Skeletal muscle satellite cell (primary cell): Measurements from ENCODE around the gene FBRS.

Source experiments
- H3K27me3 ChIP-seq: 2 replicates; pipeline ENCODE4 v1.7.0; 2013; ENCODE audit warnings: low read length; ENCODE audit not compliant: control insufficient read depth, insufficient read depth
- H3K36me3 ChIP-seq: 2 replicates; pipeline ENCODE4 v1.7.0; 2013; ENCODE audit warnings: mild to moderate bottlenecking, control low read depth, low read length; ENCODE audit not compliant: insufficient read depth
- H3K4me1 ChIP-seq: 2 replicates; pipeline ENCODE4 v1.7.0; 2013; ENCODE audit warnings: low read length; ENCODE audit not compliant: control insufficient read depth, insufficient read depth
- H3K4me2 ChIP-seq: 2 replicates; pipeline ENCODE4 v1.7.0; 2013; ENCODE audit warnings: mild to moderate bottlenecking, low read length
- H3K4me3 ChIP-seq: 2 replicates; pipeline ENCODE4 v1.7.0; 2013; ENCODE audit warnings: low read length
- H3K9ac ChIP-seq: 2 replicates; pipeline ENCODE4 v1.7.0; 2013; ENCODE audit warnings: mild to moderate bottlenecking, low read depth, low read length, moderate library complexity
- H3K9me3 ChIP-seq: replicated peaks from 2 replicates; pipeline ENCODE4 v1.7.0; 2013; ENCODE audit warnings: mild to moderate bottlenecking, control low read depth, low read length

The FBRS gene

DNA sequence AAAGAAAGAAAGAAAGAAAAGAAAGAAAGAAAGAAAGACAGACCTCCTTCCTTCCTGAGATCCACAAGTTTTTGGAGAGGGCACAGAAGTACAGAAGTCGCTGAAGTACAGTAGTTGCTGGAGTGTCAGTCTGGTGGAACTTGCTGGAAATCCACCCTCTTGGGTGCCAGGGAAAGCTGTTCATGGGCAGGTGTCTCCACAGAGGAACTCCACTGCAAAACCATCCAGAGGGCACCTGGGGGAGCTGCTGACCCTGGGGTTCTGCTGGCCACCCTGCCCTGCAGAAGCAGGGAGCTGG lies 11.0 kb upstream of the FBRS start:
- Histone ChIP-seq H3K36me3 (peaks cover under 1% of the 10 kb centered on the region), H3K9ac (no peak overlapping the region), H3K4me1 (peaks cover 10% of the 10 kb centered on the region), H3K9me3 (no peaks in the 10 kb centered on the region), H3K4me2 (no peak overlapping the region), H3K4me3 (no peak overlapping the region), H3K27me3 (no peaks in the 10 kb centered on the region)

DNA sequence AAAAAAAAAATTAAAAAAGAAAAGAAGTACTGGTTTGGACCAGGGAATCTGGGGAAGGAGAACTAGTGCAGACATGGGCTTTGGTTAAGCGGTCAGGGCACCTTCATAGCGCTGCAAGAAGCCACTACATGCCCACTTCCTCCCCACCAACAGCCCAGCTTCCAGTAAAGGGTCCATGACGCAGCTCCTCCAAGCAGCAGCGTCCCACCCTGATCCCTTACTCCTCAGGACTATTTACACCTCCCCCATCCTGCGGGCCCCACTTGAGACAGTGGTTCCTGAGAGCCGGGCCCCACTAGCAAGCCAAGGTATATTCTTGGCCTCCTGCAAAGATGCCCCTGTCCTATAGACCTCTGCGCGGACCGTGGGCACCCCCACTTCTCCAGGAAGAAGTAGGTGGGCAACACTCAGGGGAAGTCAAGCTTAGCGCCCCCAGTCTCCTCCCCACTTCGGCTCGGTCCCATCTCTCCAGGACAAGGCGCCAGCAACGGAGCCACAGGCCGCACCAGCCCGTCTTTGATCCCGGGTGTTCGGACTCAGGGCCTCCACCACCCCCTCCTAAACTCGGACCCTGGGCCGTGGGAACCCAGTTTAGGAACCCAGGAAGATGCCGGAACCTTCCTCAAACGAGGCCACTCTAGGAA lies 8.4 kb upstream of the FBRS start:
- Histone ChIP-seq H3K9me3 (no peaks in the 10 kb centered on the region), H3K4me1 (peaks cover 15% of the 10 kb centered on the region), H3K27me3 (no peaks in the 10 kb centered on the region), H3K4me3 (peak overlapping the region; percentile 93), H3K36me3 (peaks cover 17% of the 10 kb centered on the region), H3K9ac (peak overlapping the region; percentile 62), H3K4me2 (peak overlapping the region; percentile 78)

DNA sequence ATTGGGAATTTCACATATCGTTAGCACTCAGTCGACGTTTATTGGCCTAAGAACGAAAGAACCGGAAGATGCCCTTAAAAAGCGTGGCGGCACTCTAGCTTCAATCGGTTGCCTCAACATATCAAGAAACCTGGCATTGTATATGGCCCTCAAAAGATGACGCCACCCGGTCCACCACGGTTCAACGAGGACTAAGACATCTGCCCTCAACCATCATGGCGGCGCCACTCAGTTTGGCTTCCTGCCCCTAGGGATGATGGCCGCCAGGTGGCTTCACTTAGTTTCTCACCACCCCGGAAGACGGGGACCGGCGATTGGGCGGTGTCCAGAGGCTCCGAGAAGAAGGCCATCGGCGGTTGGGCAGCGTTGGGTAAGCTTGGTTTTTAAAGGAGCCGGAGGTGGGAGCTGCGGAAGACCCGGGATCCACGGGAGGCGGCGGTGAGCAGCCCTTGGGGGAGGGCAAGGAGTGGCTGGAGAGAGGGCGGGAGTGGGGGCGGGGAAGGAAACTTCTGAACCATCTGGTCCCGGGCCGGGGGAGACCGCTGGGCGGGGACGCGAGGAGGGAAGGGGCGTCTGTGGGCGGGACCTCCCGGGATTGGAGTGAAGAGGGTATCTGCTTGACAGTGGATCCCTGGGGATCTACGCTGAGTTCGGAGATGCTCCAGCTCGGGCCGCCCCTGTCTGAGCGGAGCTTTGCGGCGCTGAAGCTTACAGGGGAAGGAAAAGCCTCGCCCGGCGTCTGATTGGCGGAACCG lies 7.7 kb upstream of the FBRS start, which contains the start of gene PRR14:
Gene PRR14, plus strand, starts transcription at position 592 of the 755 bp plus-strand sequence. CDS start 686 bp downstream, outside the sequence.
- Histone ChIP-seq H3K4me1 (peaks cover 15% of the 10 kb centered on the region), H3K9me3 (no peaks in the 10 kb centered on the region), H3K9ac (peak within 1 kb of the TSS; percentile 90), H3K4me3 (peak within 1 kb of the TSS; percentile 93), H3K36me3 (peaks cover 24% of the 10 kb centered on the region), H3K4me2 (peak within 1 kb of the TSS; percentile 96), H3K27me3 (no peaks in the 10 kb centered on the region)

DNA sequence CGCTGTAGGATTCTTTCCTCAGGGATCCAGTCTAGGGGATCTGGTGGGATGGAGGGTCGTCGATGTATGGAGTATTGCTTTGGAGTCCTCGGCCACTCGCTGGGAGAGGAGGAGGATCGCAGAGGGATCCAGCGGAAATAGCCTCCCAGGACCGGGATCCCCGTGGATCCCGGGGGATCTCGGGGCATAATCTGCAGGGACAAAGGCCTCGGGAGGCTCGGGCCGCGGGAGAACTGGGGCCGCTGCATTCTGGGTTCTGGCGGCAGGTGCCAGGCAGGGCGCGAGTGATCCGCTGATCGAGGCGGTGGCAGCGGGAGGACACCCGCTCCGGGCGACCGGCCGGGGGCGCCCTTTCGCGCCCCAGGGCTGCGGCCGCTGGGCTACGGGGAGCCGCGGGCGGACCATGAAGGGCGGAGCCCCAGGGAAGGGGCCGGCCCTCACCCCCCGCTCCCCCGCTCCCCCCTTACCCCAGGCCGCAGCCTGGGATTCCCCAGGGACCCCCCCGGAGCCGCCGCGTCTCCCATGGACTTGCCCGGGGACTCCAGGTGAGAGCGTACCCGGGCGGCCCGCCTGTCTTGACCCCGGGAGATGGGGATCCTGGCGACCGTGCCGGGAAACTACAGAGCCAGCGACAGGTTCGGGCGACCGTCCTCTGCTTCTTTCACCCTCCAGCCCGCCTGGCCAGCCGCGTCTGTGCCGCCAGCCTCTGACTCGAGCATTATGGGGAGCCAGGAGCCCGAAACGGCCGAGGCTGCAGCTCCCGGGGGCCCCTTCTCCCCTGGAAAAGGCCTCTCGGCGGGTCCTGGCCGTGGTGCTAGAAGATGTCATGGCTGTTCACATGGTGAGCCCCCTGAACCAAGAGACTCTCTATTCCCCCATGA lies 6.9 kb upstream of the FBRS start:
- H3K9me3 ChIP-seq = no peaks in the 10 kb centered on the region
- H3K4me3 ChIP-seq = peak overlapping the region; percentile 93
- H3K4me2 ChIP-seq = peak overlapping the region; percentile 96
- H3K27me3 ChIP-seq = no peaks in the 10 kb centered on the region
- peaks cover 15% of the 10 kb centered on the region for H3K4me1 ChIP-seq
- H3K9ac ChIP-seq = peak overlapping the region; percentile 90
- H3K36me3 ChIP-seq = peaks cover 32% of the 10 kb centered on the region

DNA sequence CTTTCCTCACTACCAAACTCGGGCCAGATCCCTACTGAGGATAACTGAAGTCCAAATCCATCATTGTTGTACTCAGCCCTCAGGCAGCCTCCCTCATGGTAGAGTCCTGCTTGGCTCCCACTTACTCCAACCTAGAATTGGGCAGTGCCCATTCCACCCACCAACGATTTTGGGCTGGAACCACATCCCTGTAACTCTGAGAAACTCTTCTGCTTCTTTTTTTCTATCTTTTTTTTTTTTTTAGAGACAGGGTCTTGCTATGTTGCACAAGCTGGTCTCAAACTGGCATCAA lies 6.3 kb upstream of the FBRS start:
- peaks cover 18% of the 10 kb centered on the region for H3K4me1 ChIP-seq
- H3K36me3 ChIP-seq = peaks cover 35% of the 10 kb centered on the region
- H3K4me3 ChIP-seq = peak overlapping the region; percentile 93
- no peaks in the 10 kb centered on the region for H3K9me3 ChIP-seq
- H3K4me2 ChIP-seq = peak overlapping the region; percentile 96
- peak overlapping the region; percentile 73 for H3K9ac ChIP-seq
- H3K27me3 ChIP-seq = no peaks in the 10 kb centered on the region

DNA sequence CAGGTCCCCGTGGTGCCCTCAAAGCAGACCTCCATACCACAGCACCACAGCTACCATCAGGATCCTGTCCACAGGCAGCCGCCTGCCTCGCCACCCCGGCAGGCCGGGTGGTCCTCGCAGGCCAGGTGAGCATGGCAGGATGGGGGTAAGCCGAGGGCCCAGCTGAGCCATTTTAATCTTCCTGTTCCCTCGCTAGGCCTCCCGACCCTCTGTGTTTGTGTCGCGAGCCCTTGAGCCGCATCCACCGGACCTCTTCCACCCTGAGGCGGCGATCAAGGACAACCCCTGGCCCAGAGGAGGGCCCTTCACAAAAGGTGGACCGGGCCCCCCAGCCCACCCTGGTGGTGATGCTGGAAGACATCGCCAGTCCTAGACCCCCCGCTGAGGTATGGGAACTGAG lies 5.5 kb upstream of the FBRS start:
- H3K4me3 ChIP-seq = peak overlapping the region; percentile 93
- H3K4me1 ChIP-seq = peaks cover 25% of the 10 kb centered on the region
- H3K4me2 ChIP-seq = peak overlapping the region; percentile 96
- no peaks in the 10 kb centered on the region for H3K9me3 ChIP-seq
- H3K9ac ChIP-seq = peak overlapping the region; percentile 73
- peaks cover 35% of the 10 kb centered on the region for H3K36me3 ChIP-seq
- no peaks in the 10 kb centered on the region for H3K27me3 ChIP-seq

DNA sequence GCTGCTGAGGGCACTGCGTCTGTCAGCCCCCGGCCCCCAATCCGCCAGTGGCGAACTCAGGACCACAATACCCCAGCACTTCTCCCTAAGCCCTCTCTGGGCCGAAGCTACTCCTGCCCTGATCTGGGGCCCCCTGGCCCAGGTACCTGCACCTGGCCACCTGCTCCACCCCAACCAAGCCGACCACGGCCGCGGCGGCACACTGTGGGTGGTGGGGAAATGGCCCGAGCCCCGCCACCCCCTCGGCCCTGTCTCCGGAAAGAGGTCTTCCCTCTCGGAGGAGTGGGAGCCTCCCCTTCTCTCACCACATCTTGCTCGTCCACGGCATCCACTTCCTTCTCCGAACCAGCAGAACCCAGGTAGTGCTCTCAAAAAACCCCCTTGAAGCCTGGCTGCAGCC lies 3.4 kb upstream of the FBRS start:
- peaks cover 35% of the 10 kb centered on the region for H3K36me3 ChIP-seq
- H3K27me3 ChIP-seq = no peaks in the 10 kb centered on the region
- no peaks in the 10 kb centered on the region for H3K9me3 ChIP-seq
- no peak overlapping the region for H3K4me3 ChIP-seq
- H3K4me2 ChIP-seq = no peak overlapping the region
- H3K9ac ChIP-seq = no peak overlapping the region
- H3K4me1 ChIP-seq = peaks cover 25% of the 10 kb centered on the region

DNA sequence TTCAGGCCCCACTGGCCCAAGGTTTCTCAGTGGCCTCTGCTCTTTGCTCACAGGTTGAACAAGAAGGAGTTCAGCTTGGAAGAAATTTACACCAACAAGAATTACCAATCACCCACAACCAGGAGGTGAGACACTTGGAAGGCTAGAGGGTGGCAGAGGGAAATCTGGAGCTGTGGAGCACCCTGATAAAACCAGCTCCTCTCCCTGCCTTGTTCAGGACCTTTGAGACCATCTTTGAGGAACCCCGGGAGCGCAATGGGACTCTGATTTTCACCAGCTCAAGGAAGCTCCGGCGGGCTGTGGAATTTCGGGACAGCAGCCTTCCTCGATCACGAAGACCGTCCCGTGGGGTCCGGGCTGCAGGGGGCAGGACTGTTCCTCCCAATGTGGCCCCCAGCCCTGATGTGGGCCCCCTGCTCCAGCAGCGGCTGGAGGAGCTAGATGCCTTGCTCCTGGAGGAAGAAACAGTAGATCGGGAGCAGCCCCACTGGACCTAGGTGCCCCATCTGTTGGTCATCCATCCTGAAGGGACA lies 2.4 kb upstream of the FBRS start:
- Histone ChIP-seq H3K4me3 (no peak overlapping the region), H3K9ac (no peak overlapping the region), H3K9me3 (no peaks in the 10 kb centered on the region), H3K27me3 (no peaks in the 10 kb centered on the region), H3K4me1 (peaks cover 26% of the 10 kb centered on the region), H3K36me3 (peaks cover 43% of the 10 kb centered on the region), H3K4me2 (no peak overlapping the region)

DNA sequence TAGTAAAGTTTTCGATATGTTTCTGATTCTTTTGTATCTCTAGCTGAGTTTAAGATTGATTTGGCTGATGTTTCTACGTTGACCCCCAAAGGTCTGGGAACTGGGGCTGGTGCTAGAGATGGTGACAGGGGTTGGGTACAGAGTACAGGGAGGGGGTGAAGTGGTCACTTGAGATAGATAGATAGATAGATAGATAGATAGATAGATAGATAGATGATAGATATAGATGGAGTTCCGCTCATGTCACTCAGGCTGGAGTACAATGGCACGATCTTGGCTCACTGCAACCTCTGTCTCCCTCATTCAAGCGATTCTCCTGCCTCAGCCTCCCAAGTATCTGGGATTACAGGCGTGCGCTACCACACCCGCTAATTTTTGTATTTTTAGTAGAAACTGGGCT lies 1.8 kb upstream of the FBRS start:
- Histone ChIP-seq H3K27me3 (no peaks in the 10 kb centered on the region), H3K9me3 (no peaks in the 10 kb centered on the region), H3K4me1 (peaks cover 31% of the 10 kb centered on the region), H3K4me2 (no peak overlapping the region), H3K36me3 (peaks cover 48% of the 10 kb centered on the region), H3K9ac (no peak overlapping the region), H3K4me3 (no peak overlapping the region)

DNA sequence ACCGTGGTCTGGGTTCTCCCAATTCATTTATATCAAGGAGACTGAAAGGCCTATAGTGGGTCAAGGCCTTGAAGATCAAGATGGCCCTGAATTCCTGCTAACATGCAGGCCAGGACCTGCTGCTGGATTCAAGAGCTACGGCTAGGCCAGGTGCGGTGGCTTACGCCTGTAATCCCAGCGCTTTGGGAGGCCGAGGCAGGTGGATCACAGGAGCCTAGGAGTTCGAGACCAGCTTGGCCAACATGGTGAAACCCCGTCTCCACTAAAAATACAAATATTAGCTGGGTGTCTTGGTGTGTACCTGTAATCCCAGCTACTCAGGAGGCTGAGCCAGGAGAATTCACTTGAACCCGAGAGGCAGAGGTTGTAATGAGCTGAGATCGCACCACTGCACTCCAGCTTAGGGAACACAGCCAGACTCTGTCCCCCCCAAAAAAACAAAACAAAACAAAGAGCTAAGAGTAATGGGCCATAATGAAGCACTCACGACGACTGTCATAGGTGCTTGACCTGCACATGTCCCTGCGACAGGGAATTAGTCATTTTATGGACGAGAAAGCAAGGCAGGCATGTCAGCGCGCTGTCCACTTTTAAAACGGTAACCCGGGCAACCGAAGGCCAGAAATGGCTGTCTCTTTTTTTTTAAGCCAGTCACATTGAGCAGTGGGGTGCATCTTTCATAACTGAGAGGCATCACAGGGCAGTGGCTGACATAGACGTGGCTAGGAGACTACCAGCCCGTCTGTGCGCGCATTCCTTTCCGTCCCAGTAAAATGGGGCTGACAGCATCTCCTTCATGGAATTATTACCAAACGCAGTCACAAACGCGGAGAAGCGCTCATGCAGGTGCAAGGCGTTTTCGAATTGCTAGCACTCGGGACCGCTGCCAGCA lies 1.0 kb upstream of the FBRS start:
- Histone ChIP-seq H3K27me3 (no peaks in the 10 kb centered on the region), H3K4me1 (peaks cover 29% of the 10 kb centered on the region), H3K36me3 (peaks cover 56% of the 10 kb centered on the region), H3K4me2 (peak overlapping the region; percentile 92), H3K4me3 (peak overlapping the region; percentile 69), H3K9me3 (no peaks in the 10 kb centered on the region), H3K9ac (peak overlapping the region; percentile 75)
